Upper lobe of right lung (tissue), 1 donor: ENCODE results near the gene BICDL1. TPM values are rescaled to one million over a fixed set of nuclear protein-coding genes. Genes with fewer than 3 reads are reported as not detected.

Experiments
- ATAC-seq: fragments of 200-7000 bp; cut with Tn5 transposase; one replicate; pipeline ENCODE4 v1.9.1; 2020; ENCODE audit warnings: mild to moderate bottlenecking, moderate library complexity
- DNase-seq: peaks from one replicate; pipeline ENCODE4 v3.0.0-alpha.2; 2020
- H3K27ac ChIP-seq: fragments of 200-600 bp; one replicate; pipeline ENCODE4 v1.8.0; 2022
- H3K27me3 ChIP-seq: fragments of 200-600 bp; one replicate; pipeline ENCODE4 v1.8.0; 2022; ENCODE audit warnings: mild to moderate bottlenecking
- H3K36me3 ChIP-seq: fragments of 200-600 bp; one replicate; pipeline ENCODE4 v1.8.0; 2022
- H3K4me1 ChIP-seq: fragments of 200-600 bp; one replicate; pipeline ENCODE4 v1.8.0; 2022
- H3K4me3 ChIP-seq: fragments of 200-600 bp; one replicate; pipeline ENCODE4 v1.8.0; 2022; ENCODE audit warnings: mild to moderate bottlenecking
- H3K9me3 ChIP-seq: fragments of 200-600 bp; one replicate; pipeline ENCODE4 v1.8.0; 2022
- intact Hi-C: fragments of 100-400 bp; cut with DNase I; formaldehyde crosslinking; loops from one replicate; pipeline ENCODE4 v1.11.0; 2022
- total RNA-seq: library from RNA; stranded (reverse); fragmentation: NEBNext Ultra II Directional; extraction: Animal tissue kit (Norgen Biotek cat#: 25700); gene quantifications from one replicate; pipeline ENCODE4 v1.2.1, GENCODE V29; 2021
- TF ChIP-seq, protein P1 (sequence below): fragments of 200-600 bp; IDR thresholded peaks from one replicate; pipeline ENCODE4 v1.8.0; 2022; ENCODE audit warnings: antibody characterized with exemption
- donor health status: DM: no; HTN: yes; CAD: no; lungs with severe emphysema.

The BICDL1 gene
- total RNA-seq, 1 donor from 2014 or later, result 20.6 TPM

DNA sequence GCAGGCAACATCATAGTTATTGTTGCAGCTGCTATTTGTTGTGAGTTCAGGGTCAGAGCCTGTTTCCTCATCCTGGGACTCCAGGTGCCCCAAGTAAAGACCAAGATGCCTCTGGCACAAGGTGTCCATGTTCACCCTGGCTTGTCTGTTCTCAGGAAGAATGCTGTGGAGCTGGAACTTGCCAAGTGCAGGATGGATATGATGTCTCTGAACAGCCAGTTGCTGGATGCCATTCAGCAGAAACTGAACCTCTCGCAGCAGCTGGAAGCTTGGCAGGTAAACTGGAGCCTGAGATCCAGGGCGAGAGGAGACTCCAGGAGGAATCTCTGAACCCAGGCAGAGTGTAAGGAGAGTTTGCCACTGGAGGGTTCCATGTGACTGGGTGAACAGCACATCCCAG lies 100.8 kb downstream of the BICDL1 start:
- ATAC-seq, result no peak
- intact Hi-C loops, result no loop called here
- peaks cover 11% of the 10 kb centered on the region for H3K36me3 ChIP-seq
- TF ChIP-seq, protein P1, sequence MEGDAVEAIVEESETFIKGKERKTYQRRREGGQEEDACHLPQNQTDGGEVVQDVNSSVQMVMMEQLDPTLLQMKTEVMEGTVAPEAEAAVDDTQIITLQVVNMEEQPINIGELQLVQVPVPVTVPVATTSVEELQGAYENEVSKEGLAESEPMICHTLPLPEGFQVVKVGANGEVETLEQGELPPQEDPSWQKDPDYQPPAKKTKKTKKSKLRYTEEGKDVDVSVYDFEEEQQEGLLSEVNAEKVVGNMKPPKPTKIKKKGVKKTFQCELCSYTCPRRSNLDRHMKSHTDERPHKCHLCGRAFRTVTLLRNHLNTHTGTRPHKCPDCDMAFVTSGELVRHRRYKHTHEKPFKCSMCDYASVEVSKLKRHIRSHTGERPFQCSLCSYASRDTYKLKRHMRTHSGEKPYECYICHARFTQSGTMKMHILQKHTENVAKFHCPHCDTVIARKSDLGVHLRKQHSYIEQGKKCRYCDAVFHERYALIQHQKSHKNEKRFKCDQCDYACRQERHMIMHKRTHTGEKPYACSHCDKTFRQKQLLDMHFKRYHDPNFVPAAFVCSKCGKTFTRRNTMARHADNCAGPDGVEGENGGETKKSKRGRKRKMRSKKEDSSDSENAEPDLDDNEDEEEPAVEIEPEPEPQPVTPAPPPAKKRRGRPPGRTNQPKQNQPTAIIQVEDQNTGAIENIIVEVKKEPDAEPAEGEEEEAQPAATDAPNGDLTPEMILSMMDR, result no peak
- H3K4me3 ChIP-seq, result no peak overlapping the region
- DNase-seq, result no peak
- H3K9me3 ChIP-seq, result no peaks in the 10 kb centered on the region
- peaks cover 5% of the 10 kb centered on the region for H3K4me1 ChIP-seq
- H3K27me3 ChIP-seq, result no peaks in the 10 kb centered on the region
- no peak overlapping the region for H3K27ac ChIP-seq

DNA sequence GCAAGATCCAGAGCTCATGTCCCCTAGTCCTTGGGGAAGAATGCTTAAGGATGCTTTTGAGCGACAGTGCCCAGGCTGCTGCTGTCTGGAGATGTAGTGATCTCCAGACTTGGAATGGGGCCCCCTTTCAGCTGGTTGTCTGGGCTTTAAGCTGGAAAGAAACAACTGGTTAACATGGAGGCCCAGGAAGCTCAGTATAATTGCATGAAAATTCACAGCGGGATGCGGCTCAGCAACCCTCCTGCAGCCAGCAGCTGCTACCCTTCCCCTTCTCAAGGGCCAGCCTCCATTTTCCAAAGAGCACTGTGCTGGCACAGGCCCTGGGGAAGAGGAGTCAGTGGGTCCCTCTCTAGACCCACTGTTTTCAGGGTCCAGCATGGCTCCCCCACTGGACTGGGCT lies 101.2 kb downstream of the BICDL1 start:
- H3K9me3 ChIP-seq, result no peaks in the 10 kb centered on the region
- H3K27ac ChIP-seq, result no peak overlapping the region
- DNase-seq, result no peak
- TF ChIP-seq, protein P1, result no peak
- H3K36me3 ChIP-seq, result peaks cover 13% of the 10 kb centered on the region
- ATAC-seq, result no peak
- no peak overlapping the region for H3K4me3 ChIP-seq
- no peaks in the 10 kb centered on the region for H3K27me3 ChIP-seq
- peaks cover 5% of the 10 kb centered on the region for H3K4me1 ChIP-seq
- intact Hi-C loops, result no loop called here

DNA sequence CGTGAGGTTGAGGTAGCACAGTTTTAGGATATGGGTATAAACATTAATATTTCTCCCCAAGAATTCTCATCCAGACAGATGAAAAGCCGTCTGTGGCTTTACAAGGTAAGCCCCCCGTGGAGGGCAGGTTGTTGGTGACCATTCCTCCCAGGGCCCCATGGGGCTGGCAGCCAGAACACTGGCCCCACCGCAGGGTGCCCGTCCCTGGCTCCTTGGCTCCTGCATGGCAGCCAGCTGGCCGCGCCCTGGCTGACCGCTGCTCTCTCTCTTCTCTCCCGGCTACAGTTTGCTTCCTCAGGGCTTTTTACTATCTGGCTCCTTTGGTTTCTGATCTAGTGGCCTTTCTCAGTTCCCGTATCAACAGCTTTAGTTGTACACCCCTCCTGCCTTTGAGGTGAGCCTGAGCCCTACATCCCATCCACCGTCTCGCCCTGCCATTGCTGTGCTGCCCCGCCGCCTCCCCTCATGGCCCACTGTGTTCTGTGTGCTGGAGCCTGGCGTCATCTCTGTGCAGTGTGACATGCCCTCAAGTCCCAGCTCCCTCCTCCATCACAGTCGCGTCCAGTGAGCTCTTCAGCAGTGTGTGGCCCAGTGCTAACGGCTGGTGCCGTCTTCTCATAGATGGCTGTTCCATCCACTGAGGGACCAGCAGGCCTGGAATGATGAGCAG lies 101.7 kb downstream of the BICDL1 start:
- peaks cover 5% of the 10 kb centered on the region for H3K4me1 ChIP-seq

DNA sequence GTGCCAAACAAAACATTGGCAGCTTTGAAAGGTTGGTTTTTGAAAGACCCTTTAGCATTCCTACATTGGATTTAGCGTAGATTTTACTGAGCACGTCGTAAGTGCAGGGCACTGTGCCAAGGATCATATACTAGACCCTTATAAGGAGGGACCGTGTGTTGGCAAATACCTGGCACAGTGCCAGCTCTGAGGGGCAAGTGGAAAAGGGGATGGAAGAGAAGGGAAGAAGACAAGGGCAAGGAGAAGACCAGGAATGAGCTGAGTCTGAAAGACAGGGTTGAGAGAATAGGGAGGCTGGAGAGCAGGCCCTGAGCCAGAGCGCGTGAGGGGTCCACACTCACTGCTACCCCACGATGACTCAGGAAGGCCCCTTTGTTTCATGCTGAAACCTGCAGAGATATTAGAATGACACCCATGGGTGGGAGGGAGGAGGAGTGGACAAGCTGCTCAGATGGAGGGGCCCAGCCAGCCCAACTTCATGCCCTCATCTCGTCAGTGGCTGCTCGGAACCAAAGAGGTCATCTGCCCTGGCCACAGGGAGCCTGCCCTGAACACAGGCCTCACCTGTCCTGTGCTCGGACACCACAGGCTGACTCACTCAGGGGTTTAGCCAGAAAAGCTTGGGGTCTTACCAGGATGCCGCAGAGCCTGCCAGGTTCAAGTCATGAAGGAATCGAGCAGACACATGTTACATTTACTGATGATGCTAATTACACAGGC lies 102.5 kb downstream of the BICDL1 start:
- ATAC-seq, result no peak
- TF ChIP-seq, protein P1, result no peak

More for the DNA sequence above, 101.7 kb downstream of the BICDL1 start:
- TF ChIP-seq, protein P1, result no peak
- H3K4me3 ChIP-seq, result no peak overlapping the region
- no peak for ATAC-seq
- intact Hi-C loops, result no loop called here
- no peaks in the 10 kb centered on the region for H3K27me3 ChIP-seq
- DNase-seq, result no peak
- peaks cover 18% of the 10 kb centered on the region for H3K36me3 ChIP-seq
- H3K27ac ChIP-seq, result no peak overlapping the region
- H3K9me3 ChIP-seq, result no peaks in the 10 kb centered on the region

DNA sequence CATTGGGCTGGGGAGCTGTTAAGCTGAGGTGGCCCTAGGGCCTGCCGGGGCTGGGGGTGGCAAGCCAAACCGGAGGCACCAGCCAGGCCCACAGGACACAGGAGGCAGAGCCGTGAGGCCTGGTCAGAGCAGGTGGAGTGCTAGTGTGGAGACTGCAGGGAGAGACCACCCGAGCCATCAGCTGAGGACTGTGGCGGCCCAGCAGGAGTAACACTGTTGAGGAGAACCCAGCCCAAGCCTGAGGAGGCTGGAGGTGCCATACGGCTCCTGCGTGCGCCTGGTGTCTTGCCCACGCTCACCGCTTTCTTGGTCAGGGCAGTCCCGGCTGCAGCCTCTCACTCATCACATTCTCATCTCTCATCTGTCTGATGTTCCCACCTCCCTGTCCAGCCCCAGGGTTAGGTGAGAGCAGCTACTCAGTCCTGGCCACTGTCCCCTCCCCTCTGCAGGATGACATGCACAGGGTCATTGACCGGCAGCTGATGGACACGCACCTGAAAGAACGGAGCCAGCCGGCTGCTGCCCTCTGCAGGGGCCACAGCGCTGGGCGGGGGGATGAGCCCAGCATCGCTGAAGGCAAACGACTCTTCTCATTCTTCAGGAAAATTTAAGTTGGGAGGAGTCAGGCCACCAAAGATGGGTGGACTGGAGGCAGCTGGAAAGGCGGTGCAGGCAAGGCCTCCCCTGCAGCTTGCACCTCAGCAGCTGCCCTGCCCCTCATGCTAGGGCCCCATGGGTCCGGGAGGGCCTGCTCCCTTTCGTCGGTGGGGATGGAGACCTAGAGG lies 103.7 kb downstream of the BICDL1 start:
- DNase-seq (no peak), ATAC-seq (peak; percentile 3)
- H3K9me3 ChIP-seq, result no peaks in the 10 kb centered on the region
- peaks cover 38% of the 10 kb centered on the region for H3K36me3 ChIP-seq
- H3K27me3 ChIP-seq, result no peaks in the 10 kb centered on the region
- TF ChIP-seq, protein P1, result no peak
- H3K4me3 ChIP-seq, result no peak overlapping the region
- H3K27ac ChIP-seq, result no peak overlapping the region
- intact Hi-C loops, result no loop called here
- no peaks in the 10 kb centered on the region for H3K4me1 ChIP-seq

More for the DNA sequence above, 102.5 kb downstream of the BICDL1 start:
- H3K36me3 ChIP-seq, result peaks cover 26% of the 10 kb centered on the region
- intact Hi-C loops, result no loop called here
- H3K27me3 ChIP-seq, result no peaks in the 10 kb centered on the region
- no peak overlapping the region for H3K27ac ChIP-seq
- H3K9me3 ChIP-seq, result no peaks in the 10 kb centered on the region
- H3K4me1 ChIP-seq, result peaks cover 5% of the 10 kb centered on the region
- no peak overlapping the region for H3K4me3 ChIP-seq
- no peak for DNase-seq
